GM18505 (cell line): Measurements from ENCODE around the gene PLCG2.

ENCODE experiments used
- ATAC-seq: cut with Tn5 transposase; IDR thresholded peaks from one replicate; pipeline ENCODE4 v1.9.1; 2021; ENCODE audit not compliant: unreplicated experiment
- POLR2A ChIP-seq: IDR thresholded peaks from 4 replicates; pipeline ENCODE4 v1.6.1; 2011; ENCODE audit warnings: borderline replicate concordance; ENCODE audit not compliant: insufficient read depth, insufficient read length; ENCODE audit errors: extremely low read depth

Gene PLCG2

DNA sequence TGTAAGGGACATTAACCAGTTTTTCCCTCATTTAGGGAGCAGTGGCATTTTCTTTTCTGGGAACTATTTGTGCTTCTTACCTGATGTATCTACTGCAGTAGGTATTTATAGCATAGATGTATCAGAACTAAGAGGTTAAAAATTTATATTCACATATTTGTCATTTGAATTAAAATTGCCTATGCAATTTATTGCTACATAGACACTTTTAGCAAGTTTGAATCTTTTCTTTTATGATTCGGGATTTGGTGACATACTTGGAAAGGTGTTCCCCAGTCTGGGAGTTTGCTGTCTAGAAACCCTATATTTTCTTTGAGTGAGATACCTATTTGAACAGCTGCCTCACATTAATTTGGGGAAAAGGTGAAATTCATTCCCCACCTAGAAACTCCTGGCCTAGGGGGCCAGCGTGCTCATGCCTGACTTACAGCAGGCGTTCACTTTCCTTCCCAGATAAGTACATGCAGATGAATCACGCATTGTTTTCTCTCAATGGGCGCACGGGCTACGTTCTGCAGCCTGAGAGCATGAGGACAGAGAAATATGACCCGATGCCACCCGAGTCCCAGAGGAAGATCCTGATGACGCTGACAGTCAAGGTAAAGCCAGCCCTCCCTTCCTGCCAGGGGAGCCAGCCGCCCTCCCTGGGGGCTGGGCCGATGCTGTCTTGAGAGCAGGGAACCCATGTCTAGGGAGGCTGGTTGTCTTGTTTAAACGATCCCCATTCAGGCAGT is 158.4 kb downstream of the PLCG2 start:
- no peak for ATAC-seq
- no peak for TF ChIP-seq POLR2A

DNA sequence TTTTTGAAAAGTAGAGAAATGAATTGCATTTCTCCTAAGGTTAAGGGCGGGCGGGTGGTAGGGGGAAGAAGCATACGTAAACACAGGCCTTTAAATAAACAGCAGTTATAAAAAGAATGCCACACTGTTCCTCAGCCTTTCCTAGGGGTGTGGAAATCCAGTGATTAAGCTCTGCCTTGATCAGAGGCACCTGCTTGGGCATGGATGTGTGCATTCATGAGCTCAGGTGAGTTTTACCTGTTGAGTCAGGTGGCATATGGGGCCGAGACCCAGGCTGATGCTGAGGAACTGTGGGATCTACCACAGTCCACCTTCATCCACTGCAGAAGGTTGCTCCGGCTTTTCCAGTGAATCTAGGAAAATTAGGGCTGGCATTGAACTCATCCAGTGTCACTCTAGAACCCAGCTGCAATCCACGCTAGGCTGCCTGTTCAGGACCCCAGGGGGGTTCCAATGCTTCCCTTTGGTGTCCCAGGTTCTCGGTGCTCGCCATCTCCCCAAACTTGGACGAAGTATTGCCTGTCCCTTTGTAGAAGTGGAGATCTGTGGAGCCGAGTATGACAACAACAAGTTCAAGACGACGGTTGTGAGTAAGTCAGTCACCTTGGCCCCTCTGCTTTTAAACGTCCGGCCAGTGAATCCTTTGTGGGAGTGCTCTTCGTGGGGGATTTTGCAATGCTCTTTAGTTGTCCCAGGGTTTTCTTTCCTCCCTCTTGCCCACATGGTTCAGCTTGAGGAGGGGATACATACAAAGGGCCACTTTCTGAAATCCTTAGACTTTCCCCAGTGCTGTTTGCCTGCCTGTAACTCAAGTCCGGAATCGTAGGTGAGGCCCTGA is 159.5 kb downstream of the PLCG2 start:
- peak; percentile 21 for TF ChIP-seq POLR2A
- no peak for ATAC-seq

DNA sequence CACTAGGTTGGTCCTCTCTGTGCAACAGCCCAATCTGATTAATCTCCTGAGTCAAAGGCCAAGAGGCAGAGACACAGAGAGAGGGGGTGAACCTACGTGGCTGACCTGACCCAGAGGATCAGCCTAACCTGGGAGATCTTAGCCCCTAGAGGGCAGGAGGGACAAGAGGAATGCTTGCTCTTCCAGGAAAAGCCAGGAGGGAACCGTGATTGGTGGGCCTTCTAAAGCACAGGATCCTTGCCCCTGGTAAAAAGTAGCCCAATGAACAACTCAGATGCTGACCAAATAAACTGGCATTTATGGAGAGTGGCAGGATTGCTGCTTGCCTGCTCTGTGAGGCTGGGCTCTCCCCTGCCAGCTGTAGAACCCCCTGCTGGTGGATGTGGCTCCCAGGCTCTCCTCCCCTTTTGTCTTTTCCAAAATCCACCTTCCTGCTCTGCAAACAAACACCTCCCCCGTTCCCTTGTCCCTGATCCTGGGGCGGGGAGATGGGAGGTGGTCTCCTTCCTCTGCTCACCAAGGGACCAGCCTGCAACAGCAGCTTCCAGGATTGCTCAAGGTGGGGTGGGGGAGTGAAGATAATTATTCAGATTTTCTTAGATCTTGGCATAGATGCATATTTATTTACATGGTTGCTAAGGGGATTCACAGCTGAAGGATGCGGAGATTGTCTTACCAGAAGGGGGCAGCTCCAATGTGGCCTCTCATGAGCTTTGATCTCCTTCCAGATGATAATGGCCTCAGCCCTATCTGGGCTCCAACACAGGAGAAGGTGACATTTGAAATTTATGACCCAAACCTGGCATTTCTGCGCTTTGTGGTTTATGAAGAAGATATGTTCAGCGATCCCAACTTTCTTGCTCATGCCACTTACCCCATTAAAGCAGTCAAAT is 160.3 kb downstream of the PLCG2 start:
- no peak for TF ChIP-seq POLR2A
- ATAC-seq, result no peak

DNA sequence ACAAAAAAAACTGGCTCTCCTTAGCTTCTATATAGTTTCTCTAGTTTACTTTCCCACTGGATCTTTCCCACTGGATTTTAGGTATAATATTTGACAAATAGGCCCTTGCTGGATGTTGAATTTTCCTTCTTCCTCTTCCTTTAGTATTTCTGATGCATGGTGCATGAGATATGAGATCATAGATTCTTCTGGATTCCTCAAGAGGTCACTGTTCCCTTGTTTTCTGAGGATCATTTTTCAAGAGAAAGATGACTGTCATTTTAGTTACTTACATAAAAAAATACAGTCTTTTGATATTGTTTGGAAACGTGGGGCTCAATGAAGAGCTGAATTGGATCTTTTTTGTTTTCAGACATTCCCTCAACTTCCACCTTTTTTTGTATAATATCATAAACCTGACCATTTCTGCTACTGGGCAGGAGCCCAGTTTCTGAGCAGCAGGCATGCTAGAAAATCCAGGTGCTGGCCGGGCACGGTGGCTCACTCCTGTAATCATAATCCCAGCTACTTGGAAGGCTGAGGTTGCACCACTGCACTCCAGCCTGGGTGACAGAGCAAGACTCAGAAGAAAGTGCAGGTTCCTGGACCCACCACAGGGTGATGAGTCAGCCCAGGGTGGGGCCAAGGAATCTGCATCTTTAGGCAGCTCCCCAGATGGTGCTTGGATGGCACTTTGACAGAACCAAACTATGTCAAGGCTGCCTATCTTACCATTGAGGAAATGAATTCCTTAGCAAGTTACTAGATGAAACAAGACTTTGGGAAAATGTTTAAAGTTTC is 161.9 kb downstream of the PLCG2 start:
- no peak for ATAC-seq

DNA sequence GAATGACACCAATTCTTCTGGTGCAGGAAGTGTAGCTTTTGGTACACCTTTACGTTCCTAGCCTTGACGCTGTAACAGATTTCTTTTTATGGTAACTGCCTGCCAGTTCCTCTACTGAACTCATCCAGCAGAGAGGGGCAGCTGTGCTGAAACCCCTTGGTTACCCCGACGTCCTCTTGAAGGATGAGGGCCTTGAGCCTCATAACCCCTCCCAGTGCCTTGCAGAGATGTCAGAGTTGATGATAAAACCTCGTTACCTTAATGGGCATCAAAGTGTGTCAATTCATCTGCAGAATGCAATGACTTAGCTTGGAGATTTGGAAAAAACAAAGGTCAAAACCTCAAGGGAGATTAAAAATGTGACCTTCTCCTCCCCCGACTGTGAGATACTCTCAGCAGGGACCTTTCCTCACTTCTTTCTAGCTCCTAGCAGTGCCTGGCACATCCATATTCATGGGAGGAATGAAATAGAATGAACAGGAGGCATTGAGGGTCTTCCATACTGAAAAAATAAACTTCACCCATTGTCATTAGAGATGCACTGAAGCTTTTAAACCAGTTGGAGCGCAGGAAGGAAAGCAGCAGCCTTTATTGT is 163.0 kb downstream of the PLCG2 start:
- ATAC-seq, result no peak

More for the DNA sequence above, 161.9 kb downstream of the PLCG2 start:
- TF ChIP-seq POLR2A, result no peak

DNA sequence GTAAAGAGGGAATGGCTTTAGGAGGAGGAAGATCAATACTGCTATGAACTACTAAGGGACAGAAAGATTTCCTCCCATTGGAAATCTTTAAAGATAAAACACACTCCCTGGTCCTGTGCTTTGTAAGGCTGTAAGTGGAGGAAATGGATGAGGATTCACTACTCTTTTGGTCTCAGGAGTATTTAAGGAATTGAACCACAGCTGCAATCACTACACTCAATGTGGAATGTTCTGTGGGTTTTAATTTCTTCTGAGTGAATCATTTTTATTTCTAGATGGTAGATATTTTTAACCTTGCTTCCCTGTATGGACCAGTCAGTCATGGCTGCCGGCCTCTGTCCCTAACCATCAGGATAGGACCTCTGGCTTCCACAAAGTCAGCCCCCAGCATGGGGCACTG is 166.6 kb downstream of the PLCG2 start:
- ATAC-seq, result no peak
- no peak for TF ChIP-seq POLR2A

More for the DNA sequence above, 163.0 kb downstream of the PLCG2 start:
- TF ChIP-seq POLR2A, result no peak

DNA sequence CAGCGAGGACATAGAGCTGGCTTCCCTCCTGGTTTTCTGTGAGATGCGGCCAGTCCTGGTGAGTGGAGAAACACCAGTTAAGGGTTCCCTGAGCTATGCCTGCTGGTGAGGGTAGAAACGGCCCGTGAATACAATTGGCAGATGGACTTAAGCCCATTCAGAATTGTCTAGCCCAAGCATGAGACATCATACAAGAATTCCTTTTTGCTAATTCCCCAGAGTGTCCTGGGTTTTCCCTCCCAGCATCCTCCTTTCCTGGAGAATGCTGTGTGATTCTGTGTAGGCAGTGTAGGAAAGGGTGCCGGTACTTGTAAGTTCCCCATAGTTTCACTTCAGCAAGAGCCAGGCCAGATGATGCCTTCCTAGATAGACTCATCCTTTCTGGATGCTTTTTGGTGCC is 167.1 kb downstream of the PLCG2 start:
- no peak for ATAC-seq
- TF ChIP-seq POLR2A, result no peak

DNA sequence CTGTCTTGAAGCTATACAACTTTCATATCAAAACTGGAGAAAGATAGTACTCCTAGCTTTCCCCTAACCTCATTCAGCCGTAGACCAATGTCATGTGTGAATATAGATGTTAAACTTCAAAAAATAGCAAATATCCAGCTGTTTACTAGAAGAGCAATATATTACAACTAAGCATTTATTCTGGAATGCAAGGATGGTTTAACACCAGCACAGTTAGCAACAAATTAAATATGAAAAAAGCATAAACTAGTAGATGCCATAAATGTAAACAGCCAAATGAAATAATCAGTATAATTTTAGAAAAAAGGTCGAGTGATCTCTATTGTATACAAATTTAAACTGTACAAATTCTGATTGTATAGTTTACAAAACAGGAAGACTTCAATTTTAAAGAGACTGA is 172.5 kb downstream of the PLCG2 start:
- no peak for ATAC-seq
- TF ChIP-seq POLR2A, result no peak

DNA sequence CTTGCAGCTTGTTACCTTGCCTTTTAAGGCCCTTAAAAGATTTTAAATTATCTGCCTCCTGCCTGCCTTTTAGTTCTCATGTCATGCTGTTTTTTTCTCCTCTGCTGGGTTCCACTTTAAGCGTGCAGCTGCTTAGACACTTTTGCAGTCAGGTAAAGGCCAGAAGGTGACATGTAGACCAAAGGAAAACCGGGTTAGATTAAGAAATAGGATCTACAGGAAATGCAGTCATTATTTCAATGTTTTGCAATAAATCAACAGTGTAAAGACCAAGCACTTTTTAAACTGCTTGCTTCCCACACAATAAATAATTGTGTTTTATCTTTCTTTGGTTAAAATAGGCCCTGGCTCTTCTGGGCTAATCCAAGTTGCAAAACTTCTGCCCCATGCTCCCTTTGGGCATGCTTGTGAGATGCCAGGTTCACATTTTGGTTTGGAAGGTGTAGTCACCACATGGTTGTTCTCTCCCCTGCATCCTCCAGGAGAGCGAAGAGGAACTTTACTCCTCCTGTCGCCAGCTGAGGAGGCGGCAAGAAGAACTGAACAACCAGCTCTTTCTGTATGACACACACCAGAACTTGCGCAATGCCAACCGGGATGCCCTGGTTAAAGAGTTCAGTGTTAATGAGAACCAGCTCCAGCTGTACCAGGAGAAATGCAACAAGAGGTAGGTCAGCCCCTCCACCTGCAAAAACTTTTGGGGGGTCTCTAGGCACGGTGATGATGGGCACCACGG is 177.3 kb downstream of the PLCG2 start:
- no peak for ATAC-seq
- TF ChIP-seq POLR2A, result no peak

DNA sequence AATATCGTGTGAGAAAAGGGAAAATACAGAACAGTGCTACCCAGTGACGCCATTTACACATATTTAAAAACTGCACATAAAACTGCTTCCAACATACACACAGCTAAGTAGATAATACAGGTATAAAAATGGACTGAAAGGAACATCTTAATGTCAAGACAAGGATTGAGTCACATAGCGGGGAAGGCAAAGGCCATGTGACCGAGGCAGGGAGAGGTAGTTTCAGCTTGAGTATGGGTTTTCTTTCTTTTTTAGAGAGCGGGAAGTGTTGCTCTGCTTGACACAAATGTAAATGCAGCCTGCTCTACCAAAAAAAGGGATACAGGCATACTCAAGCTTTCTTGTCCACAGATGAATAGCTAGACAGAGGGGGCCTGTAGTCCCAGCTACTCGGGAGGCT is 185.7 kb downstream of the PLCG2 start:
- ATAC-seq, result no peak
- no peak for TF ChIP-seq POLR2A

DNA sequence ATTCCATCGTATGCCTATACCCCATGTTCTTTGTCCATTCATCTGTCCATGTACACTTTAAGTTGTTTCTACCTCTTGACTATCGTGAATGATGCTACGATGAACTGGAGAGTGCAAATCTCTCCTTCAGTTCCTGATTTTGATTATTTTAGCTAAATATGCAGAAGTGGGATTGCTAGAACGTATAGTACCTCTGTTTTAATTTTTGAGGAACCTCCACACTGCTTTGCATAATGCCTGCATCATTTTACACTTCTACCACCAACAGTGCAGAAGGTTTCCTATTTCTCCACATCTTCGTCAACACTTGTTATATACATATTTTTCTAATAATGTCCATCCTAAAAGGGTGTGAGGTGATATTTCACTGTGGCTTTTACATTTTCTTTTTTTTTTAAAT is 188.3 kb downstream of the PLCG2 start:
- ATAC-seq, result no peak
- no peak for TF ChIP-seq POLR2A

DNA sequence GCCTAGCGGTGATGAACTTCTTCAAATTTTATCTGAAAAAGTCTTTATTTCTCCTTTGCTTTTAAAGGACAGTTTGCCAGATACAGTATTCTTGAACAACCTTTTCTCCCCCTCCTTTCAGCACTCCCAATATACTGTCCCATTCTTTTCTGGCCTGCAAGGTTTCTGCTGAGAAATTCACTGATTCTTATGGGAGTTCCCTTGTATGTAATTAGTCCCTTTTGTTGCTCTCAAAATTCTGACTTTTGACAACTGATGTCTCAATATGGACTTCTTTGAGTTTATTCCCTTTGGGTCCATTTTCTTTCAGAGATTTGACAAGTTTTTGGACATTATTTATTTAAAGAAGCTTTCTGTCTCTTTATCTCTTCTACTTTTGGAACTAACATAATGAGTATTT is 192.8 kb downstream of the PLCG2 start:
- ATAC-seq, result no peak
- no peak for TF ChIP-seq POLR2A

DNA sequence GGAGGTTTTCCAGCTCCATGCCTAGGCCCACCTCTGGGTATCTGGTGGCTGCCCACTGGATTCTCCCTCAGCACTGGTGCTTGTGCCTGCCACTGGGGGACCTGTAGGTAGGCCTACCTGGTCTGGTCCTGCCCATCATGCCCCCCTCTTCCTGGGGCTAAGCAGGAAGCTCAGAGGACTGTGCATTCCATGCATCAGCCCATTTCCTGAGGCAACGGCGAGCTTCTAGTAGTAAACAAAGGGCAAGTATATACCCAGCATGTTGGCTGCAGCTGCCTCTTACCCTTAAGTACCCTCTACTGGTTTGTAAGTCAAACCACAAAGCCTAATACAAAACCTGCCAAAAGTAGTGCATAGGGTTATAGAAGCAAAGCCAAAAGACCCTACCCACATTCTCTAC is 194.6 kb downstream of the PLCG2 start:
- ATAC-seq, result no peak
- no peak for TF ChIP-seq POLR2A
